ENCODE measurements around the gene FLNC. TPM values are rescaled to one million over a fixed set of nuclear protein-coding genes. Genes with fewer than 3 reads are reported as not detected.

FLNC gene
- total RNA-seq, 2 experiments from 2014 or later, result 0.14 to 0.16 TPM

DNA sequence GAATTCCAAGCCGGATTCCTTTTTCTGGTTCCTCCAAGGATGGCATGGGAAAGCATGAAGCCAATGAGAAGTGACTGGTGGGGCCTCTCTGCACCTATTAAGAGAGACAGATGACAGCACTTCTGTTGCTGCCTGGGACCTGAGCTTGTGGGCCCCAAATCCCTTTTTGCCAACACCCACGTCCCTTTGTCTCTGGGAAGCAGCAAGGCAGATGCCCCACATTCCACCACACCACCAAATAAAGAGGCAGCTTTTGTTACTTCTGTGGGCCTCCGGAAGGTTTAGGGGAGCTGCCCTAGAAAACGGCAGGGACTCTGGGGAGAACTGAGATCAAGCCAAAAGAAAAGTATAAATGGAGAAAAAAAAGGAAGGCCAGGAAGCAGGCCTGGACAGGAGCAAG, 35.1 kb upstream of the FLNC start:
- Mint-ChIP-seq H3K9me3 (no peaks in the 10 kb centered on the region), H3K27ac (no peak overlapping the region), H3K27me3 (peaks cover 3% of the 10 kb centered on the region), H3K36me3 (ENCODE audit: low read depth) (no peaks in the 10 kb centered on the region), H3K4me3 (no peak overlapping the region), H3K4me1 (ENCODE audit: low read depth) (peaks cover 7% of the 10 kb centered on the region)
- intact Hi-C loops (cut with micrococcal nuclease), result no loop called here
- TF ChIP-seq, protein P1, sequence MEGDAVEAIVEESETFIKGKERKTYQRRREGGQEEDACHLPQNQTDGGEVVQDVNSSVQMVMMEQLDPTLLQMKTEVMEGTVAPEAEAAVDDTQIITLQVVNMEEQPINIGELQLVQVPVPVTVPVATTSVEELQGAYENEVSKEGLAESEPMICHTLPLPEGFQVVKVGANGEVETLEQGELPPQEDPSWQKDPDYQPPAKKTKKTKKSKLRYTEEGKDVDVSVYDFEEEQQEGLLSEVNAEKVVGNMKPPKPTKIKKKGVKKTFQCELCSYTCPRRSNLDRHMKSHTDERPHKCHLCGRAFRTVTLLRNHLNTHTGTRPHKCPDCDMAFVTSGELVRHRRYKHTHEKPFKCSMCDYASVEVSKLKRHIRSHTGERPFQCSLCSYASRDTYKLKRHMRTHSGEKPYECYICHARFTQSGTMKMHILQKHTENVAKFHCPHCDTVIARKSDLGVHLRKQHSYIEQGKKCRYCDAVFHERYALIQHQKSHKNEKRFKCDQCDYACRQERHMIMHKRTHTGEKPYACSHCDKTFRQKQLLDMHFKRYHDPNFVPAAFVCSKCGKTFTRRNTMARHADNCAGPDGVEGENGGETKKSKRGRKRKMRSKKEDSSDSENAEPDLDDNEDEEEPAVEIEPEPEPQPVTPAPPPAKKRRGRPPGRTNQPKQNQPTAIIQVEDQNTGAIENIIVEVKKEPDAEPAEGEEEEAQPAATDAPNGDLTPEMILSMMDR (IDR thresholded peaks at IDR 0.05), result no peak
- ChIA-PET POLR2A (no interaction called here), CTCF (interaction anchor here (0.9 to 4.2 kb wide), 3 partner anchors 55 to 89 kb away, joined by 3 to 30 read pairs (median 3); no protein-coding TSS in a partner anchor)
- DNase-seq (no peak), ATAC-seq (no peak)

DNA sequence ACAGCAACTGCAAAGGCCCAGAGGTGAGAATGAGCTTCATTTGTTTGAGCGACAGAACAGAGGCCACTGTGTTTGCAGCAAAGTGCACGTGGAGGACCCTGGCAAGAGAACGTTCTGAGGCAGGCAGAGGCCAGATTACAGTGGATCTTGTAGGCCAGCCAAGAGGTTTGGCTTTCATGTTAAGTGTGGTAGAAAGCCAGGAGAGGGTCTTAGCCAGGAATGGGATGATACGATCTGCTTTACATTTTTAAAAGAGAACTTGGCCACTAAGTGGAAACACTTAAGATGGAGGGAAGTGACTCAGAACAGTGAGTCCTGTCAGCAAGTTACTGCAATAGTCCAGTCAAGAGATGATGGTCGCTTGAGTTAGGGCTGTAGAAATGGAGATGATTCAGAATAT, 33.9 kb upstream of the FLNC start:
- H3K27ac Mint-ChIP-seq, result no peak overlapping the region
- H3K9me3 Mint-ChIP-seq, result no peaks in the 10 kb centered on the region
- intact Hi-C loops (cut with micrococcal nuclease), result no loop called here
- H3K27me3 Mint-ChIP-seq, result no peaks in the 10 kb centered on the region
- CTCF ChIA-PET, result interaction anchor here (4.2 kb wide), 1 partner anchor 88 kb away, joined by 30 read pairs; no protein-coding TSS in a partner anchor
- POLR2A ChIA-PET, result no interaction called here
- H3K4me1 Mint-ChIP-seq (ENCODE audit: low read depth), result peaks cover 3% of the 10 kb centered on the region
- H3K36me3 Mint-ChIP-seq (ENCODE audit: low read depth), result peaks cover 2% of the 10 kb centered on the region
- DNase-seq (no peak), ATAC-seq (no peak)
- TF ChIP-seq, protein P1 (IDR thresholded peaks at IDR 0.05), result no peak
- no peak overlapping the region for H3K4me3 Mint-ChIP-seq

DNA sequence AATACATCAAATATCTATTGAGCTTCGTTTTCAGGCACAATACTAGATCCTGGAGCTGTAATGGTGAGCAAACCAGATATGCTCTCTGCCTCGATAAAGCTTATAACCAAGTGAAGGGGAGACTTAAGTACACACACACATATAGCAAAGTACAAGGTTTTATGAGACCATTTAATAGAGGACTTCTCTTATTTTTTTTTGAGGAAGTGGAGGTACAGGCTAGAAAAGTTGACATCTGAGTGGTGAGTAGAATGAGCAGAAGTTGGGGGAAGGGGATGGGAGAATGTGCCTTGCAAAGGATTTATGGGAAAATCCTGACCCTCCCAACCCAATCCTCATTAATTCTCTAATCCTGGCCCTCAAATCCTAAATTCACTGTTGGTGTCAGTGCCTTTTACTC, 30.8 kb upstream of the FLNC start:
- CTCF ChIA-PET, result interaction anchor here (0.7 to 1.5 kb wide), 2 partner anchors 84 to 292 kb away, joined by 3 to 4 read pairs; no protein-coding TSS in a partner anchor
- no peak for DNase-seq
- TF ChIP-seq, protein P1 (IDR thresholded peaks at IDR 0.05), result no peak
- Mint-ChIP-seq H3K4me1 (ENCODE audit: low read depth) (no peaks in the 10 kb centered on the region), H3K9me3 (no peaks in the 10 kb centered on the region), H3K4me3 (no peak overlapping the region), H3K27ac (no peak overlapping the region), H3K36me3 (ENCODE audit: low read depth) (peaks cover 3% of the 10 kb centered on the region), H3K27me3 (no peaks in the 10 kb centered on the region)
- no peak for ATAC-seq
- POLR2A ChIA-PET, result interaction anchor here (0.6 kb wide), 1 partner anchor 227 kb away, joined by 3 read pairs; no protein-coding TSS in a partner anchor
- intact Hi-C loops (cut with micrococcal nuclease), result no loop called here

DNA sequence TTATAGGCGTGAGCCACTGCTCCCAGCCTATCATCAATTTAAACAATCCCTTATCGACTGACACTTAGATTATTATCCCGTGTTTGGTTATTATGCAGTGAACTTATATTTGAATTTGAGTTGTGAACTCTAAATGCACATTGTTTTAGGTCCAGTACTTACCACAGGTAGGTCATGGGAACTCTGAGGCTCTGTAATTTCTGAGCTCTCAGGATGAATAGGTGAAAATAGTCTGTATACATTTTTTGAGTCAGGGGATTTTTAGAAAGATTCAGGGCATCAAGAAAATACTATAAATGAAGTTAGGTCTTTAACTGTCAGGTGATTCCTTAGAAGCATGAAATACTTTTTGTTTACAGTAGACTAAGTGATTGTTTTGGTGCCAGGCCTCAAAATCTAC, 29.6 kb upstream of the FLNC start:
- ATAC-seq, result no peak

DNA sequence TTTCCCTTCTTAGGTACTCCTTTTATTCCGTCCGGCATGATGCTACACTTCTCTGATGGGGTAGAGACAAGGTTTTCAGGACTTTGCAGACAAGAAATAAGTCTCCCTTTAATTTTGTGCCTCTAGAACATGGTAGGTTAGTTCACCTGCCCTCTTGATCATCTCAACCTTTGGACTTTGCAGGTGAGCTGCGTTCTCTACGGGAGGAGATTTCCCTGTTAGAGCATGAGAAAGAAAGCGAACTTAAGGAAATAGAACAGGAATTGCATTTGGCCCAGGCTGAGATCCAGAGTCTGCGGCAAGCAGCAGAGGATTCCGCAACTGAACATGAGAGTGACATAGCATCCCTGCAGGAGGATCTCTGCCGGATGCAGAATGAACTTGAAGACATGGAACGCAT, 29.2 kb upstream of the FLNC start:
- Mint-ChIP-seq H3K4me3 (no peak overlapping the region), H3K27ac (no peak overlapping the region), H3K4me1 (ENCODE audit: low read depth) (no peaks in the 10 kb centered on the region), H3K9me3 (no peaks in the 10 kb centered on the region), H3K36me3 (ENCODE audit: low read depth) (peaks cover 3% of the 10 kb centered on the region), H3K27me3 (no peaks in the 10 kb centered on the region)
- intact Hi-C loops (cut with micrococcal nuclease), result no loop called here
- TF ChIP-seq, protein P1 (IDR thresholded peaks at IDR 0.05), result no peak
- DNase-seq (no peak), ATAC-seq (no peak)
- ChIA-PET CTCF (interaction anchor here (1.2 kb wide), 1 partner anchor 41 kb away, joined by 3 read pairs; no protein-coding TSS in a partner anchor), POLR2A (interaction anchor here (1.0 kb wide), 1 partner anchor 17 kb away, joined by 3 read pairs; no protein-coding TSS in a partner anchor)

More for the DNA sequence above, 29.6 kb upstream of the FLNC start:
- ChIA-PET CTCF (interaction anchor here (1.2 kb wide), 1 partner anchor 42 kb away, joined by 3 read pairs; no protein-coding TSS in a partner anchor), POLR2A (interaction anchor here (1.0 kb wide), 1 partner anchor 16 kb away, joined by 3 read pairs; no protein-coding TSS in a partner anchor)
- no peak overlapping the region for H3K27ac Mint-ChIP-seq
- H3K4me3 Mint-ChIP-seq, result no peak overlapping the region
- no peak for DNase-seq
- intact Hi-C loops (cut with micrococcal nuclease), result no loop called here
- H3K4me1 Mint-ChIP-seq (ENCODE audit: low read depth), result no peaks in the 10 kb centered on the region
- no peaks in the 10 kb centered on the region for H3K9me3 Mint-ChIP-seq
- H3K36me3 Mint-ChIP-seq (ENCODE audit: low read depth), result peaks cover 3% of the 10 kb centered on the region
- H3K27me3 Mint-ChIP-seq, result no peaks in the 10 kb centered on the region
- TF ChIP-seq, protein P1 (IDR thresholded peaks at IDR 0.05), result no peak
